Measurements from ENCODE around the gene SYT1. TPM values are rescaled to one million over a fixed set of nuclear protein-coding genes. Genes with fewer than 3 reads are reported as not detected.

Gene SYT1
- total RNA-seq, 1 experiment from 2014 or later = 1.3 TPM

- Mint-ChIP-seq H3K27me3 (ENCODE audit: unreplicated experiment) (no peaks in the 10 kb centered on the region), H3K4me1 (ENCODE audit: low read depth, unreplicated experiment) (peaks cover 22% of the 10 kb centered on the region), H3K4me3 (ENCODE audit: low read depth, unreplicated experiment) (no peak overlapping the region), H3K36me3 (ENCODE audit: insufficient read depth, unreplicated experiment) (no peaks in the 10 kb centered on the region), H3K9me3 (ENCODE audit: low read depth, unreplicated experiment) (no peaks in the 10 kb centered on the region), H3K27ac (ENCODE audit: unreplicated experiment) (no peak overlapping the region)
- no TSS peak for BruUV-seq (replicated peaks)
- CTCF ChIA-PET = no interaction called here
- DNase-seq = no peak
- intact Hi-C loops (cut with micrococcal nuclease; ENCODE audit: unreplicated experiment) = no loop called here
- TF ChIP-seq CTCF (IDR thresholded peaks at IDR 0.05; ENCODE audit: unreplicated experiment) = no peak
Measured at GRCh38 chr12:79053394-79053793, 188.8 kb downstream of the SYT1 start.

GRCh38 chr12:79055926-79056674 lies 191.5 kb downstream of the SYT1 start:
- peak overlapping the region; percentile 38 for H3K27ac Mint-ChIP-seq (ENCODE audit: unreplicated experiment)
- H3K4me3 Mint-ChIP-seq (ENCODE audit: low read depth, unreplicated experiment) = no peak overlapping the region
- no peaks in the 10 kb centered on the region for H3K27me3 Mint-ChIP-seq (ENCODE audit: unreplicated experiment)
- TF ChIP-seq CTCF (IDR thresholded peaks at IDR 0.05; ENCODE audit: unreplicated experiment) = no peak
- BruUV-seq (replicated peaks) = no TSS peak
- no peaks in the 10 kb centered on the region for H3K9me3 Mint-ChIP-seq (ENCODE audit: low read depth, unreplicated experiment)
- DNase-seq = peak; percentile 9
- CTCF ChIA-PET = no interaction called here
- intact Hi-C loops (cut with micrococcal nuclease; ENCODE audit: unreplicated experiment) = loop anchor here (5.0 kb wide), 1 partner anchor 129 kb away; no protein-coding TSS in a partner anchor
- H3K4me1 Mint-ChIP-seq (ENCODE audit: low read depth, unreplicated experiment) = peaks cover 26% of the 10 kb centered on the region
- H3K36me3 Mint-ChIP-seq (ENCODE audit: insufficient read depth, unreplicated experiment) = no peaks in the 10 kb centered on the region

GRCh38 chr12:79056775-79057174 lies 192.2 kb downstream of the SYT1 start:
- DNase-seq = no peak
- intact Hi-C loops (cut with micrococcal nuclease; ENCODE audit: unreplicated experiment) = loop anchor here (5.0 kb wide), 1 partner anchor 129 kb away; no protein-coding TSS in a partner anchor
- Mint-ChIP-seq H3K4me3 (ENCODE audit: low read depth, unreplicated experiment) (no peak overlapping the region), H3K9me3 (ENCODE audit: low read depth, unreplicated experiment) (no peaks in the 10 kb centered on the region), H3K27ac (ENCODE audit: unreplicated experiment) (peak overlapping the region; percentile 27), H3K4me1 (ENCODE audit: low read depth, unreplicated experiment) (peaks cover 26% of the 10 kb centered on the region), H3K36me3 (ENCODE audit: insufficient read depth, unreplicated experiment) (no peaks in the 10 kb centered on the region), H3K27me3 (ENCODE audit: unreplicated experiment) (no peaks in the 10 kb centered on the region)
- no TSS peak for BruUV-seq (replicated peaks)
- CTCF ChIA-PET = interaction anchor here (0.9 kb wide), 1 partner anchor 118 kb away, joined by 3 read pairs; no protein-coding TSS in a partner anchor
- TF ChIP-seq CTCF (IDR thresholded peaks at IDR 0.05; ENCODE audit: unreplicated experiment) = no peak

- DNase-seq = no peak
- H3K4me3 Mint-ChIP-seq (ENCODE audit: low read depth, unreplicated experiment) = no peak overlapping the region
- no peaks in the 10 kb centered on the region for H3K27me3 Mint-ChIP-seq (ENCODE audit: unreplicated experiment)
- CTCF ChIA-PET = interaction anchor here (0.9 kb wide), 1 partner anchor 118 kb away, joined by 3 read pairs; no protein-coding TSS in a partner anchor
- H3K9me3 Mint-ChIP-seq (ENCODE audit: low read depth, unreplicated experiment) = no peaks in the 10 kb centered on the region
- no TSS peak for BruUV-seq (replicated peaks)
- H3K36me3 Mint-ChIP-seq (ENCODE audit: insufficient read depth, unreplicated experiment) = no peaks in the 10 kb centered on the region
- H3K4me1 Mint-ChIP-seq (ENCODE audit: low read depth, unreplicated experiment) = peaks cover 26% of the 10 kb centered on the region
- no peak for TF ChIP-seq CTCF (IDR thresholded peaks at IDR 0.05; ENCODE audit: unreplicated experiment)
- peak overlapping the region; percentile 93 for H3K27ac Mint-ChIP-seq (ENCODE audit: unreplicated experiment)
- intact Hi-C loops (cut with micrococcal nuclease; ENCODE audit: unreplicated experiment) = loop anchor here (5.0 kb wide), 1 partner anchor 130 kb away; no protein-coding TSS in a partner anchor
Measured at GRCh38 chr12:79057540-79057939, 193.0 kb downstream of the SYT1 start.

Data from Calu3 (cell line).